SK-N-SH treated with all-trans-retinoic acid at 6 μM for 48 hours (cell line): ENCODE results near the gene NUDT15.

ENCODE experiments used
- ATAC-seq: fragments of 200-7000 bp; cut with Tn5 transposase; 3 replicates; pipeline ENCODE4 v1.9.1; 2020; ENCODE audit warnings: mild to moderate bottlenecking, moderate library complexity
- ARNTL ChIP-seq: fragments of 450-650 bp; formaldehyde crosslinking; IDR thresholded peaks from 2 replicates; pipeline ENCODE4 v1.5.0; 2020; ENCODE audit warnings: low read depth, mild to moderate bottlenecking, moderate library complexity, borderline replicate concordance
- BACH2 ChIP-seq: fragments of 250-450 bp; sonication (Bioruptor Pico); IDR thresholded peaks from 2 replicates; pipeline ENCODE4 v1.9.0; 2021; ENCODE audit warnings: mild to moderate bottlenecking, borderline replicate concordance
- CSDC2 ChIP-seq: fragments of 250-450 bp; sonication (Bioruptor Pico); IDR thresholded peaks from 2 replicates; pipeline ENCODE4 v1.5.0; 2020; ENCODE audit warnings: mild to moderate bottlenecking, moderate library complexity
- CSRNP3 ChIP-seq: fragments of 250-450 bp; sonication (Bioruptor Pico); IDR thresholded peaks from 2 replicates; pipeline ENCODE4 v1.5.1; 2021; ENCODE audit warnings: mild to moderate bottlenecking, moderate library complexity
- ESRRG ChIP-seq: fragments of 250-450 bp; sonication (Bioruptor Pico); IDR thresholded peaks from 2 replicates; pipeline ENCODE4 v1.6.1; 2021; ENCODE audit warnings: mild to moderate bottlenecking
- GLIS3 ChIP-seq: fragments of 250-450 bp; sonication (Bioruptor Pico); IDR thresholded peaks from 2 replicates; pipeline ENCODE4 v1.5.0; 2020; ENCODE audit warnings: mild to moderate bottlenecking, moderate library complexity
- ISL1 ChIP-seq: fragments of 250-450 bp; sonication (Bioruptor Pico); IDR thresholded peaks from 2 replicates; pipeline ENCODE4 v2.1.2; 2022; ENCODE audit warnings: mild to moderate bottlenecking, moderate library complexity
- OSR1 ChIP-seq: fragments of 250-450 bp; sonication (Bioruptor Pico); IDR thresholded peaks from 2 replicates; pipeline ENCODE4 v1.8.0; 2022; ENCODE audit warnings: moderate library complexity, mild to moderate bottlenecking, inconsistent platforms
- PATZ1 ChIP-seq: fragments of 250-450 bp; sonication (Bioruptor Pico); IDR thresholded peaks from 2 replicates; pipeline ENCODE4 v1.8.0; 2020; ENCODE audit warnings: mild to moderate bottlenecking, moderate library complexity, borderline replicate concordance
- POU6F1 ChIP-seq: fragments of 250-450 bp; sonication (Bioruptor Pico); IDR thresholded peaks from 2 replicates; pipeline ENCODE4 v1.8.0; 2021; ENCODE audit warnings: low read depth, mild to moderate bottlenecking, moderate library complexity, borderline replicate concordance
- RARB ChIP-seq: fragments of 250-450 bp; sonication (Bioruptor Pico); IDR thresholded peaks from 2 replicates; pipeline ENCODE4 v1.8.0; 2021; ENCODE audit warnings: mild to moderate bottlenecking, moderate library complexity
- SNAI2 ChIP-seq: fragments of 250-450 bp; sonication (Bioruptor Pico); IDR thresholded peaks from 2 replicates; pipeline ENCODE4 v1.5.0; 2020; ENCODE audit warnings: mild to moderate bottlenecking, moderate library complexity
- TCF4 ChIP-seq: fragments of 250-450 bp; sonication (Bioruptor Pico); IDR thresholded peaks from 2 replicates; pipeline ENCODE4 v1.8.0; 2021; ENCODE audit warnings: mild to moderate bottlenecking, moderate library complexity, borderline replicate concordance
- TSHZ2 ChIP-seq: fragments of 250-450 bp; sonication (Bioruptor Pico); IDR thresholded peaks from 2 replicates; pipeline ENCODE4 v1.5.0; 2020; ENCODE audit warnings: mild to moderate bottlenecking, moderate library complexity
- ZFP3 ChIP-seq: fragments of 250-450 bp; sonication (Bioruptor Pico); IDR thresholded peaks from 2 replicates; pipeline ENCODE4 v1.5.0; 2020; ENCODE audit warnings: mild to moderate bottlenecking, moderate library complexity
- ZNF565 ChIP-seq: fragments of 450-650 bp; formaldehyde crosslinking; conservative IDR thresholded peaks from 2 replicates; pipeline ENCODE4 v1.5.0; 2020; ENCODE audit warnings: low read depth, mild to moderate bottlenecking, moderate library complexity
- ZNF70 ChIP-seq: fragments of 450-650 bp; formaldehyde crosslinking; IDR thresholded peaks from 2 replicates; pipeline ENCODE4 v1.5.0; 2020; ENCODE audit warnings: mild to moderate bottlenecking, moderate library complexity
- ZNF8 ChIP-seq: fragments of 450-650 bp; formaldehyde crosslinking; IDR thresholded peaks from 2 replicates; pipeline ENCODE4 v1.5.0; 2020; ENCODE audit warnings: mild to moderate bottlenecking, moderate library complexity

NUDT15 gene

GRCh38 chr13:48072787-48073186 is 35.3 kb downstream of the NUDT15 start:
- ATAC-seq = no peak
- TF ChIP-seq TCF4 = no peak
- no peak for TF ChIP-seq POU6F1 (CRISPR knock-in tag)
- TF ChIP-seq RARB (CRISPR knock-in tag) = no peak
- no peak for TF ChIP-seq CSDC2 (CRISPR knock-in tag)
- TF ChIP-seq ZNF565 (CRISPR knock-in tag) = no peak
- TF ChIP-seq BACH2 (CRISPR knock-in tag) = no peak
- TF ChIP-seq SNAI2 (CRISPR knock-in tag) = no peak
- no peak for TF ChIP-seq OSR1
- no peak for TF ChIP-seq ZNF8 (CRISPR knock-in tag)
- TF ChIP-seq TSHZ2 = no peak
- no peak for TF ChIP-seq ZNF70
- no peak for TF ChIP-seq ESRRG (CRISPR knock-in tag)
- no peak for TF ChIP-seq CSRNP3 (CRISPR knock-in tag)
- no peak for TF ChIP-seq GLIS3

GRCh38 chr13:48074006-48074405 is 36.5 kb downstream of the NUDT15 start:
- ATAC-seq = no peak
- TF ChIP-seq TCF4 (no peak), ZNF70 (no peak), SNAI2 (CRISPR knock-in tag) (no peak), ZNF565 (CRISPR knock-in tag) (no peak), RARB (CRISPR knock-in tag) (no peak), ZFP3 (CRISPR knock-in tag) (no peak), PATZ1 (no peak), ARNTL (CRISPR knock-in tag) (no peak), BACH2 (CRISPR knock-in tag) (no peak), CSDC2 (CRISPR knock-in tag) (no peak)

- no peak for TF ChIP-seq TCF4
- no peak for TF ChIP-seq ISL1 (CRISPR knock-in tag)
- TF ChIP-seq ARNTL (CRISPR knock-in tag) = no peak
- TF ChIP-seq PATZ1 = no peak
- TF ChIP-seq TSHZ2 = no peak
- no peak for ATAC-seq
Observed at GRCh38 chr13:48078251-48078656, 40.7 kb downstream of the NUDT15 start.
